Fibroblast of lung (primary cell): ENCODE results near the gene ARHGEF7. TPM values are rescaled to one million over a fixed set of nuclear protein-coding genes. Genes with fewer than 3 reads are reported as not detected.

Experiments
- DNase-seq, 2 donors: peaks; one replicate each; pipeline versions ENCODE4 v3.0.0 to v3.0.0-alpha.2; 2010; ENCODE audit warnings: low read depth in 2 of 2
- H2AFZ ChIP-seq: 2 replicates; pipeline ENCODE4 v1.5.1; 2012; ENCODE audit warnings: low read length, control low read depth, inconsistent platforms
- H3K27ac ChIP-seq: 2 replicates; pipeline ENCODE4 v1.5.1; 2011; ENCODE audit warnings: low read length, control low read depth; ENCODE audit not compliant: insufficient read depth
- H3K27me3 ChIP-seq: 2 replicates; pipeline ENCODE4 v1.5.1; 2011; ENCODE audit warnings: mild to moderate bottlenecking, low read length; ENCODE audit not compliant: control insufficient read depth, insufficient read depth
- H3K36me3 ChIP-seq: 2 replicates; pipeline ENCODE4 v1.5.1; 2011; ENCODE audit warnings: low read length; ENCODE audit not compliant: control insufficient read depth, insufficient read depth
- H3K4me1 ChIP-seq: 2 replicates; pipeline ENCODE4 v1.5.1; 2011; ENCODE audit warnings: low read length; ENCODE audit not compliant: control insufficient read depth, insufficient read depth; ENCODE audit errors: extremely low read depth
- H3K4me2 ChIP-seq: 2 replicates; pipeline ENCODE4 v1.5.1; 2011; ENCODE audit warnings: low read length, control low read depth; ENCODE audit not compliant: insufficient read depth; ENCODE audit errors: extremely low read depth
- H3K4me3 ChIP-seq, 4 experiments: fragments of 200-600 bp in 1 of 4; sonication (generic) in 1 of 4; replicated peaks in 1 of 4; 2 replicates each; pipeline ENCODE4 v1.5.1; 2011 to 2016; ENCODE audit warnings: low read length in 4 of 4, low read depth in 3 of 4, mild to moderate bottlenecking in 3 of 4, control low read depth in 2 of 4, inconsistent platforms in 1 of 4, mixed read lengths in 1 of 4; ENCODE audit not compliant: insufficient read depth in 1 of 4; ENCODE audit errors: control extremely low read depth in 1 of 4
- H3K79me2 ChIP-seq: 2 replicates; pipeline ENCODE4 v1.5.1; 2012; ENCODE audit warnings: mild to moderate bottlenecking, low read length, inconsistent platforms; ENCODE audit not compliant: control insufficient read depth, insufficient read depth
- H3K9ac ChIP-seq: 2 replicates; pipeline ENCODE4 v1.5.1; 2011; ENCODE audit warnings: mild to moderate bottlenecking, low read length, control low read depth; ENCODE audit not compliant: insufficient read depth
- H3K9me3 ChIP-seq: 2 replicates; pipeline ENCODE4 v1.5.1; 2012; ENCODE audit warnings: low read depth, low read length; ENCODE audit not compliant: control insufficient read depth, insufficient read depth
- H4K20me1 ChIP-seq: 2 replicates; pipeline ENCODE4 v1.5.1; 2011; ENCODE audit warnings: low read length; ENCODE audit not compliant: control insufficient read depth, insufficient read depth; ENCODE audit errors: extremely low read depth
- CTCF ChIP-seq, 2 donors: IDR thresholded peaks in 1 of 2; conservative IDR thresholded peaks in 1 of 2; 1 replicate in 1 of 2; 2 replicates in 1 of 2; pipeline ENCODE4 v1.5.1; 2011 to 2012; ENCODE audit warnings: low read length in 2 of 2, control low read depth in 1 of 2, inconsistent platforms in 1 of 2, low read depth in 1 of 2, mild to moderate bottlenecking in 1 of 2
- EZH2 ChIP-seq: IDR thresholded peaks from 2 replicates; pipeline ENCODE4 v1.5.1; 2012; ENCODE audit warnings: low read length, control low read depth, mild to moderate bottlenecking; ENCODE audit errors: missing control alignments
- polyA plus RNA-seq, 2 donors: library from polyadenylated mRNA; depleted of rRNA in 1 of 2; stranded (reverse) in 1 of 2; unstranded in 1 of 2; fragments of >200 nt; gene quantifications; 2 replicates each; pipeline ENCODE4 v1.2.1, GENCODE V29; 2011 to 2012; ENCODE audit warnings: missing spikeins in 1 of 2
- total RNA-seq: library from RNA; depleted of rRNA; stranded (reverse); fragments of >200 nt; gene quantifications from 2 replicates; pipeline ENCODE4 v1.2.1, GENCODE V29; 2014

Gene ARHGEF7
- total and polyA plus RNA-seq, 2 donors (not counting 1 experiment from before 2014, with no cell fraction given): 29.1 to 42.8 TPM

GRCh38 chr13:111241862-111242261 is 126.8 kb downstream of the ARHGEF7 start:
- Histone ChIP-seq H3K4me2 (no peak overlapping the region), H3K4me3 (no peak overlapping the region), H2AFZ (no peak overlapping the region), H3K9me3 (no peaks in the 10 kb centered on the region), H3K79me2 (no peaks in the 10 kb centered on the region), H3K27me3 (no peaks in the 10 kb centered on the region), H4K20me1 (no peaks in the 10 kb centered on the region), H3K4me1 (no peaks in the 10 kb centered on the region), H3K36me3 (peaks cover 2% of the 10 kb centered on the region), H3K27ac (no peak overlapping the region), H3K9ac (no peak overlapping the region)
- TF ChIP-seq EZH2 (no peak), CTCF (conservative IDR thresholded peaks at IDR 0.05 in 1 of 2, IDR thresholded peaks at IDR 0.05 in 1 of 2; ENCODE audit: low read depth in 1 of 2, low read length in 2 of 2) (no peak)
- DNase-seq: no peak

- Histone ChIP-seq H3K36me3 (peaks cover 2% of the 10 kb centered on the region), H3K9ac (no peak overlapping the region), H2AFZ (no peak overlapping the region), H3K4me2 (no peak overlapping the region), H3K4me3 (no peak overlapping the region), H3K79me2 (no peaks in the 10 kb centered on the region), H3K27me3 (no peaks in the 10 kb centered on the region), H4K20me1 (no peaks in the 10 kb centered on the region), H3K4me1 (no peaks in the 10 kb centered on the region), H3K9me3 (no peaks in the 10 kb centered on the region), H3K27ac (no peak overlapping the region)
- TF ChIP-seq EZH2: no peak
- TF ChIP-seq CTCF (conservative IDR thresholded peaks at IDR 0.05 in 1 of 2, IDR thresholded peaks at IDR 0.05 in 1 of 2; ENCODE audit: low read depth in 1 of 2, low read length in 2 of 2): no peak
- DNase-seq: no peak
Observed at GRCh38 chr13:111242585-111242984, 127.5 kb downstream of the ARHGEF7 start.

GRCh38 chr13:111243981-111244380 is 128.9 kb downstream of the ARHGEF7 start:
- Histone ChIP-seq H3K27me3 (no peaks in the 10 kb centered on the region), H3K4me2 (no peak overlapping the region), H2AFZ (no peak overlapping the region), H3K36me3 (peaks cover 2% of the 10 kb centered on the region), H3K9me3 (no peaks in the 10 kb centered on the region), H3K79me2 (no peaks in the 10 kb centered on the region), H4K20me1 (no peaks in the 10 kb centered on the region), H3K9ac (no peak overlapping the region), H3K4me1 (no peaks in the 10 kb centered on the region), H3K27ac (no peak overlapping the region), H3K4me3 (no peak overlapping the region)
- DNase-seq: no peak
- TF ChIP-seq CTCF (conservative IDR thresholded peaks at IDR 0.05 in 1 of 2, IDR thresholded peaks at IDR 0.05 in 1 of 2; ENCODE audit: low read depth in 1 of 2, low read length in 2 of 2) (no peak), EZH2 (no peak)
